GM12875 (cell line): ENCODE measurements around the gene AKR1E2.

Experiments
- H3K4me3 ChIP-seq: one replicate; pipeline ENCODE4 v1.5.1; 2011; ENCODE audit warnings: low read depth, low read length, control low read depth
- TF ChIP-seq, protein P1 (sequence below): IDR thresholded peaks from 2 replicates; pipeline ENCODE4 v1.5.1; 2011; ENCODE audit warnings: low read depth, mild to moderate bottlenecking, control low read depth, inconsistent platforms, low read length, moderate library complexity, borderline replicate concordance; ENCODE audit not compliant: insufficient read depth

The AKR1E2 gene

GRCh38 chr10:4803822-4804221, 22.2 kb upstream of the AKR1E2 start:
- TF ChIP-seq, protein P1, sequence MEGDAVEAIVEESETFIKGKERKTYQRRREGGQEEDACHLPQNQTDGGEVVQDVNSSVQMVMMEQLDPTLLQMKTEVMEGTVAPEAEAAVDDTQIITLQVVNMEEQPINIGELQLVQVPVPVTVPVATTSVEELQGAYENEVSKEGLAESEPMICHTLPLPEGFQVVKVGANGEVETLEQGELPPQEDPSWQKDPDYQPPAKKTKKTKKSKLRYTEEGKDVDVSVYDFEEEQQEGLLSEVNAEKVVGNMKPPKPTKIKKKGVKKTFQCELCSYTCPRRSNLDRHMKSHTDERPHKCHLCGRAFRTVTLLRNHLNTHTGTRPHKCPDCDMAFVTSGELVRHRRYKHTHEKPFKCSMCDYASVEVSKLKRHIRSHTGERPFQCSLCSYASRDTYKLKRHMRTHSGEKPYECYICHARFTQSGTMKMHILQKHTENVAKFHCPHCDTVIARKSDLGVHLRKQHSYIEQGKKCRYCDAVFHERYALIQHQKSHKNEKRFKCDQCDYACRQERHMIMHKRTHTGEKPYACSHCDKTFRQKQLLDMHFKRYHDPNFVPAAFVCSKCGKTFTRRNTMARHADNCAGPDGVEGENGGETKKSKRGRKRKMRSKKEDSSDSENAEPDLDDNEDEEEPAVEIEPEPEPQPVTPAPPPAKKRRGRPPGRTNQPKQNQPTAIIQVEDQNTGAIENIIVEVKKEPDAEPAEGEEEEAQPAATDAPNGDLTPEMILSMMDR = no peak

GRCh38 chr10:4804465-4804864, 21.5 kb upstream of the AKR1E2 start:
- TF ChIP-seq, protein P1 = no peak
- no peak overlapping the region for H3K4me3 ChIP-seq

More at GRCh38 chr10:4803822-4804221, 22.2 kb upstream of the AKR1E2 start:
- no peak overlapping the region for H3K4me3 ChIP-seq

DNA sequence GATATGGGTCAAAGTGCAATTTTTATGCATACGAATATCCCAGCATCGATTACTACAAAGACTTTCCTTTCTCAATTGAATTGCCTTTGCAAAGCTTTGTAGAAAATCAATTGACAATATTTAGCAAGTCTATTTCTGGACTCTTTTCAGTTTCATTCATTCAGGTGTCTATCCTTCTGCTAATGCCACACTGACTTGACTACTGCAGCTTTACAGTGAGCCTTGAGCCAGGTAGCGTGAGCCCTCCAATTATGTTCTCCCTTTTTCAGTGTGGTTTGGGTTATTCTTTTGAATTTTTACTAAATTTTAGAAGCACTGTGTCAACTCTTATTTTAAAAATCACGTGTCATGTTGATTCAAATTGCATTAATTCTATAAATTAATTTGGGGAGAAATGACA, 19.5 kb upstream of the AKR1E2 start:
- H3K4me3 ChIP-seq = no peak overlapping the region
- TF ChIP-seq, protein P1 = no peak

DNA sequence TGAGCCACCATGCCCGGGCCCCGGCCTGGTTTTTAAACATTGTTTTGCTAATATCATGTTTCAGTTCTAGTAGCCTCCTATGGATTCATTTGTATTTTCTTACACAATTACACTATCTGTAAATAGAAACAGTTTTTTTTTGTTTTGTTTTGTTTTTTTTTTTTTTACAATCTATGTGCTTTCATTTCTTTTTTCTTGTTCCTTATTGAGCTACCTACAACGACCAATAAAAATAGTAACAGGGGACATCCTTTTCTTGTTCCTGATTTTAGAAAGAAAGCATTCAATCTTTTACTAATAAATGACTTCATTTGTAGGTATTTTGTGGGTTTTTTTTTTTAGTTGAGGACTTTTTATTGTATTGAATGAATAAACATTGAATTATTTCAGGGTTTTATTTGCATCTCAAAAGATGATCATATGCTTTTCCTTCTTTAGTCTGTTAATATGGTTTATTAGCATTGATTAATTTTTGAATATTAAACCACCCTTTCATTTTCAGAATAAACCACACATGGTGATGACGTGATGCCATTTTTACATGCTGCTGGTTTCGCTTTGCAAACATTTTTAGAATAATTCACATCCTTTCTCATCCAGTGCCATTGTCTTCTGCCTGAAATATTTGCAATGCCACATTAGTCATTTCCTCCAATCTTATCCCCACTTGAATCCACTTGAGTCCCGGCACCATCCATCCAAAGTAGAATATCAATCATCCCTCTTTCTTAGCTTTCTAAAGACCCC, 18.1 kb upstream of the AKR1E2 start:
- TF ChIP-seq, protein P1 = no peak

DNA sequence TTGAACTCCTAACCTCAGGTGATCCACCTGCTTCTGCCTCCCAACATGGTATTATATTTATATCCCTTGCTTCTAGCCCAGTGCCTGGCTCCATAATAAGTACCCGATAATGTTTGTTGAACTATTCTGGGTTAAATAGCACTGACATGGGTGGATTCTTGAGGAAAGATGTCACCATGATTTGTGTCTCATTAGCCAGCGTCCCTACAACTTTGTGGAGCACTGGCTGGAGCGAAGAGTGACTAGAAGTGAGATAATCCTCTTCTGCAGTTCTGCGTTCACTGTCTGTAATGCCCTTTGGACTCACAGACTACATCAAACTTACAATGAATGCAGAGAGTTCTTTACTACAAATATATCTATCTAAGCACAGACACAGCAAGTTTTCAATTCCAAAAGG, 16.9 kb upstream of the AKR1E2 start:
- TF ChIP-seq, protein P1 = no peak
- H3K4me3 ChIP-seq = no peak overlapping the region

More for the DNA sequence above, 18.1 kb upstream of the AKR1E2 start:
- no peak overlapping the region for H3K4me3 ChIP-seq

DNA sequence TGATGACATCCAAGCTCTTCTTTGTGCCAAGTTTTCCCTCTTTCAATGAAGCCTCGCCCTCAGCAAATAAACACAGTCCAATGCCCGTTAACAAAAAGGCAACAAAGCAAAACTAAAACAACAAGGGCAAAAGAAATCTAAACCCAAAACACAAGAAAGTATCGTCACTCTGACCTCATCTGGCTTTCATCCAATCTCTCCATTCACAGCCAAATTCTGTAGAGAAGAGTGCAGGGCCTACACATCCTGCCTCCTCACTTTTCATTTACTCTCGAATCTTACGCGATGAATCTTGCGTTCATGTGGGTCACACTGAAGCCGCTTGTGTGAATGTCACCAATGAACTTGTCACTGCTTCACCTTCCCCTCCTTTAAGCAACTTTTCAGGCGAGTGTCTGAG, 15.9 kb upstream of the AKR1E2 start:
- no peak overlapping the region for H3K4me3 ChIP-seq
- TF ChIP-seq, protein P1 = no peak

DNA sequence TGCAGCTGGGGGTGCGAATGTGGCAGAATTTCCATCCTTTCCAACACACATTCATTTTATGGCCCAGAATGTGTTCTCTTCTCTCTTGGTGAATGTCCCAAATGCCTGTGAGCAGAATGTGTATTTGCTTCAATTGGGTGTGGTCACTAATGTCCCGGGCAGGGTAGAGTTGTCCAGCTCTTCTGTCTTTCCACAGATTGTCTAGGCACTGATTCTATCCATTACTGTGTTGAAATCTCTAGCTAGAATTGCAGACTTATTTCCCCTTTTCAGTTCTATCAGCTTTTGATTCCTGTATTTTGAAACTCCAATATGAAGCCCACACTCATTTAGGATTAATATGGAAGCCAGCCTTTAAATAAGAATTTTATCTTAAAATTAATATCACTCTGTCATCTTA, 14.0 kb upstream of the AKR1E2 start:
- TF ChIP-seq, protein P1 = no peak
- no peak overlapping the region for H3K4me3 ChIP-seq
